Left hindlimb (tissue), 1 donor: ENCODE results near the gene P2RY2.

Experiments
- DNase-seq: peaks from one replicate; pipeline ENCODE4 v3.0.0-alpha.2; 2018

P2RY2 gene

DNA sequence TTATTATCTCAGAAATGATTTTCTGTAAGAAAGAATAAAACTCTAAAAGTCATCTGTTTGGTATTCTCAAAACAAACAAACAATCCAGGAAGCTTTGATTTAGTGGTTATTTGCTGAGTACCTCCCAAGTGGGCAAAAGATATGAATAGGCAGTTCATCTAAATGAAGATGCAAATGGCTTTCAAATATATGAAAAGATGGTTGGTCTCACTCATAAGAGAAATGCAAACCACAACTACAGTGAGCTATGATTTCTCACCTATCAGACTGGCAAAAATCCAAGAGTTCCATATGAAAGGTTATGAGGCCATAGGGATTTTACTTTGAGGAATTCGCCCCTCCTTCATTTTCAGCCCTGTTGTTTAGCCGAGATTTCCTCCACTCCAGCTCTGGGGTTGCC is 11.3 kb upstream of the P2RY2 start:
- no peak for DNase-seq

DNA sequence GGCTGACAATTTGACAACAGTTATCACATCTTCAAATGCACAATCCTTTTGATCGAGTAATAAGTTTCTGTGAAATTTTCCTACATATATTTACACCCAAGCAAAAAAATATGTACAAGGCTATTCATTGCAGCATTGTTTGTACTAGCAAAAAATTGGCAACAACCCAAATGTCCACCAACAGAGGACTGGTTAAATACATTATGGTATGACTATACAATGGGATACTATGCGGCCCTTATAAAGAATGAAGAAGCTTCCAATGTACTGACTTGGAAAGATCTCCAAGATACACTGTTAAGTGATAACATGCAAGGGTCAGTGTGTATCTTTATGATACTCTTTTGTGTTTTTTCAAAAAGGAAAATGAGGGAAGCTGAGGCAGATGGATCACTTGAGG is 8.2 kb upstream of the P2RY2 start:
- no peak for DNase-seq

DNA sequence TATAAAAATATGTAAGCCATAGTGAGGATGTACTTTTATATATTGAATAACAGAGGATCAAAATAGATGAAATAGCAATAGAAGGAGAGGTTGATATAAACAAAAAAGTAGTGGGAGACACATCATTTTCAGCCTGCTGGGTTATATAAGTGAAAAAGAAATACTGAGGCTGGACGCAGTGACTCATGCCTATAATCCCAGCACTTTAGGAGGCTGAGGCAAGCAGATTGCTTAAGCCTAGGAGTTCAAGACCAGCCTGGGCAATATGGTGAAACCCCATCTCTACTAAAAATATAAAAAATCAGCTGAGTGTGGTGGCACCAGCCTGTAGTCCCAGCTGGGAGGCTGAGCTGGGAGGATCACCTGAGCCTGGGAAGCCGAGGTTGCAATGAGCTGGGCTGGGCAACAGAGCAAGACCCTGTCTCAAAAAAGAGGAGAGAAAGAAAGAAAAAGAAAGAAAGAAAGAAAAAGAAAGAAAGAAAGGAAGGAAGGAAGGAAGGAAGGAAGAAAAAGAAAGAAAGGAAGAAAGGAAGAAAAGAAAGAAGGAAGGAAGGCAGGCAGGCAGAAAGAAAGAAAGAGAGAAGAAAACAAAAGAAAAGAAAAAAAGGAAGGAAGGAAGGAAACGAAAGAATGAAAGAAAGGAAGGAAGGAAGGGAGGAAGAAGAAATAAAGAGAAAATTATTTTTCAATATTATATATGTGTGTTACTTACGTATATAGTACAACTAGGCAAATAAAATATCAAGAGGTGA is 7.0 kb upstream of the P2RY2 start:
- DNase-seq = no peak

DNA sequence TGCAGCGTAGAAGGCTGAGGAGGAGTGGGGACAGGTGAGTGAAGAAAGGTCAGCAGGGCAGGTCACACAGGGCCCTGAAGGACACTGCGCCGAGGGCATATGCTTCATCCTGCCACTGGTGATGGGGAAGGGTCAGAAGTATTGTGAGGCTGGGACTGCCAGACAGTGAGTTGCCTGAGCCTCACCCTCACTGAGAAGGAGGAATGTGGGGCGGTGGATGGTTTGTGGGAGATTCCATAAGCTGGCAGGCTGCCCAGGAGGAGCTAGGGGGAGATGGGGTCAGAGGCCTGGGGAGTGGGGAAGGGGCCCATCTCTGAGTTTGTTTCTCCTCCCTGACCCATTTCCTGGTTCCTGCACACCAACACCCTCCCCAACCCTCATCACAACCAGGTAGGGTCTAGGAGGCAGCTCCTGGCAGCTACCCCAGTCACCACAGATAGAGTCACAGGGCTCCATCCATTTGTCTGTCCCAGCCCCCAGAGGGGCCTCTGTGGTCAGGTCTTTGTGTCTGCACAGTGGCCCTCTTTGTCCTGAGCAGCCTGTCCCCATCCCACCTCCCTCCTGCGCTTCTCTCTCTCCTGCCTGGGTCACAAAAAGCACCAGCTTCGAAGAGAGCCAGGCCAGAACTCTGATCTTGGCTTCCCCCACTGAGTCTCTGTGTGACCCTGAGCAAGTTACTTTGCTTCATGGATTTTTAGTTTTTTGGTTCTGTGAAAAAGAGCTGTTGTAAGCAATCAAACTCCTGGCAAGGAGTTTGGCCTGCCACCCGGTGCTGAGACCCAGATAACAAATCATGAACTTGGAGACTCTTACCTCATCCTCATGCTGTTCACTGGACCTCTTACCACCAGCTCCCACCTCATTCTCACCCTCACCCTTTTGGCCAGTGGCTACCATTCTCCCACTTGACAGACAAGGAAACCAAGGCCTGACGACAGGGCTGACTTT is 4.6 kb upstream of the P2RY2 start:
- no peak for DNase-seq

DNA sequence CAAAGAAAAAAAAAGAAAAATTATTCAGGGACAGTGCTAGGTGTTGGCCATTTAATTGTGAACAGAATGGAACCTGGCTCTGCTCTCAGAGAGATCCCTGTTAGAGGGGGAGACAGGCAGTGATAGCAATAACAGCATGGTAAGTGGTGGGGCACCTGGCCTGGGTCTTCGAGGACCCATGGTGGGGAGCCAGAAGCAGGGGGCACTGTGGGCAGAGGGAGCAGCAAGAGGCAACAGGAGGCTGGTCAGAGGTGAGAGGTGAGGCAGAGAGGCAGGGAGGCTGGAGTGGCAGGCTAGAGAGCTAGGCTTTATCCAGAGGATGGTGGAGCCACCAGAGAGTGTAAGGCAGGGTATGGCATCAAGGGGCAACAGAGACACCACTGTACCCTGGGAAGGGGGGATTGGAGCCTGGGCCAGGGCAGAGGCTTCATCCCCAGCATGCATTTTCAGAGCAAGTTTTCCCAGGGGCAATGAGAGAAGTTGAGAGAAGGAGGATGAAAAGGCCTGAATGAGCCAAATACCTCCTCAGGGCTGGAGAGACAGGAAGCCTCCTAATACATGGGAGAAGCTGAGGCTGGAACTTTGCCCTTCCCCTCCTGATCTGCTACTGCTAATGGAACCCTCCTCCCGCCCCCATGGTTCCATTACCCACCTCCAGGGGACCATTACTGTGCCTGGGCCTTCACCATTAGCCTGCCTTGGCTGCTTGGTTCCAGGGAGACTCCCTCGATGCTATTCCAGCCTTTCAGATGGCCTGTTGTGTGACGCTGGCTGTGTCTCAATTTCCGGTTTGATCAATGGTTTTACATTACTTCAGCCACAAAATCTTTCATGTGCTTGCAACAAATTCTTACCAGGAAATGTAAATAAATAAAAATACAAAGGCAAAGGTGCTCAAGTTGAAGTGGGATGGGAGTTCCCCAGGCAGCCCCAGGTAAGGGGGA is 2.6 kb upstream of the P2RY2 start:
- no peak for DNase-seq

DNA sequence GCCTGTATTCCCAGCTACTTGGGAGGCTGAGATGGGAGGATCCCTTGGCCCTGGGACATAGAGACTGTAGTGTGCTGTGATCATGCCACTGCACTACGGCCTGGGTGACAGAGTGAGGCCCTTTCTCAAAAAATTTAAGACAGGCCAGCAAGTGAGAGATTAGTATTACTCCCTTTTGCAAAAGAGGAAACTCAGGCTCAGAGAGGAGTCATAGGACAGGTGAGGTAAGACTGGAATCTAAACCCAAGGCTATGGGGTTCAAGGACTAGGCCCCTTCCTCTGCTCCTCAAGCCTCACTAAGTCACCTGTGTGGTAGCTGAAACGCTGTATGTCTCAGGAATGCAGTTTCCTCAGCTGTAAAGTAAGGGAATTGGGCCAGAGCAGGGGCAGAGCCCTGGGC is 1.6 kb upstream of the P2RY2 start:
- no peak for DNase-seq

DNA sequence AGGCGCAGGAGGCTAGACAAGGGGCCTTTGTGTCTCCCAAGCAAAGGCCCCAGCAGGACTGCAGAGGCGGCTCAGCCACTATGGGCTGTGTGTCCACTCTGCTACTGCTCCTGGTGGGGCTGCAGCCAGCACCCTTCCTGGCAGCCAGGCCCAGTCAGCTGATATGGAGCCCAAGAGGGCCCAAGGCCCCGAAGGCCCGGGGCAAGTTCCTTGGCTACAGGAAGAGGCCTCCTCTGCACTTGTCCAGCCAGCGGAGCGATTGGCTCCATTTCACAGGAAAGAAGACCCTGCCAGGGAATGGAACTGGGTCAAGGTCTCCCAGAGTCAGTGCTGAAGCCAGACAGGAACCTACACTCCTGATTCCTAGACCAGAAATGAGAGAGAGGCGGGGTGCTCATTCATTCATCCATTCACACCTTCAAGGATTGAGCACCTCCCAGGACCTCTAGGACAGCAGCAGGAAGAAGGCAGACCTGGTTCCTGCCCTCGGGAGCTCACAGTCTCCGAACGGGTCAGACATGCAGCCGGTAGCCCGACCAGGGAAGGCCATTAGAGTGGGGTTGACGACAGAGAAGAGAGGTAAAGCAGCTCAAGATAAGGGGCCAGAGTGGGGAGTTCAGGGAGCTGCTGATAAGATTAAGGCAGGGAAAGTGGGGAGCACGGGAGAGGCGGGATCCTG is 811 bp upstream of the P2RY2 start:
- no peak for DNase-seq

DNA sequence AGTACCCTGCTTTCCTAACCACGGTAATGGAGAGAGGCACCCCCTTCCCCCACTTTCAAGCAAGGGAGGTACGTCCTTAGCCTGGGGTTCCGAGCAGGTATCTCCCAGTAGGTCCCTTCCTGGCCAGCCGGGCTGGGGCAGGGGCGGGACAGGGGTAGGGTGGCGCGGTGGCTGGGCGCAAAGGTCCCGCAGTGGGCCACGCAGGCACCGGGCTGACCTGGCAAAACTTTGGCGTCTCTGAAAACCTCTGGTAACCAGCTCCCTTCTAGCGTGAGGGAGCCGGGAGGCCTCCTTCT is 323 bp upstream of the P2RY2 start:
- no peak for DNase-seq

DNA sequence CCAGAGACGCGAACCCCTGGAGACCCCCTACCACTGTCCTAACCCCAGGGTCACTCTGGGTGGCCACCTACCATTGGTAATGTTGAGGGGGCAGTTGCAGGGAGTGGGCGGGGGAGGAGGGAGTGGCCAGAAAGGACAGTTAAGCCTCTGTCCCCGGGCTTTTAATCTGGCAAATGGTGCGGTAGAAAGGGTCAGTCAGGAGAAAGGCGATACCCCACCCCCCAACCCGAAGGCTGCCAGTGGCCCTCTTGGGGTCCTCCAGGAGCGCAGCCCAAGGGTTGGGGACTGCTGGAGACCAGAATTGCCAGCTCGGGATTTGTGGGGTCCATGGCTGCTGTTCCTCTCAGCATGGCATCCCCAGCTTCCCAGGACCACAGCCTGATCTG is 742 bp downstream of the P2RY2 start:
- no peak for DNase-seq

DNA sequence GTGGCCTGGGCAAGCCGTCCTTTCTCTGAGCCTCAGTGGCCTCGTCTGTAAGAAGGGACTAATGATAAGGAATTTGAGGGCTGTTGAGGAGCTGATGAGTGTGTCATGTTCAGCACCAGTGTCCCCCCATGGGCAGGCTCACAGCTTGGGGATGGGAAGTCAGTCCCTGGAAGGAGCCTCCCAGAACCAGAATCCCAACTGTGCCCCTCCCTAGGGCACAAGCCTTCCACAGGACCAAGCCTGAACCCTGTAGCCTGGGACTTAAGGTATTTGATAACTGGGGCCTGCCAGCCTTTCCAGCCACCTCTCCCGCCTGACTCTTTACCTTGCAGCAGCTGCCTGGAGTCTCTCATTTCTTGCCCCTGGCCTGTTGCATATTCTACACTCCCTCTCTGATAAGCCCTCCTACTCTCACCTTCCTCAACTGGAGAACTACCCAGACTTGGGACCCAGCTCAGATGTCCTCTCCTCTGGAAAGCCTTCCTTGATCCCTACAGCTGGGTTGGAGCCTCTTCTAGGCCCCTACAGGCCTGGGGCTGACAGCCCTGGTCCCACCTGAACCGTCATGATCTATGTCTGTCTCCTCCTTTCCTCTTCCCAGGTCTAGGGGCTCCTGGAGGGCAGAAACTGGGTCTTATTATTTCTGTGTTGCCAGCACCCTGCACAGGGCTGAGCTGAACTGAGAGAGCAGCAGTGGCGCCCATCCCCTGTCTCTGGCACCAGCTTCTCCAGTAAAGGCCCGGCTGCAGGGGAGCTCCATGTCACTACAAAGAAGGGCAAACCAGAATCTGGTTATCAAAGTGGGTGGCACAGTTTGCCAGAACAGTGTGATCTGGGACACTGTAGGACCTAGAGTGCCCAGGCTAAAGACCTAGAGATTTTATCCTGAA is 1.6 kb downstream of the P2RY2 start:
- no peak for DNase-seq

DNA sequence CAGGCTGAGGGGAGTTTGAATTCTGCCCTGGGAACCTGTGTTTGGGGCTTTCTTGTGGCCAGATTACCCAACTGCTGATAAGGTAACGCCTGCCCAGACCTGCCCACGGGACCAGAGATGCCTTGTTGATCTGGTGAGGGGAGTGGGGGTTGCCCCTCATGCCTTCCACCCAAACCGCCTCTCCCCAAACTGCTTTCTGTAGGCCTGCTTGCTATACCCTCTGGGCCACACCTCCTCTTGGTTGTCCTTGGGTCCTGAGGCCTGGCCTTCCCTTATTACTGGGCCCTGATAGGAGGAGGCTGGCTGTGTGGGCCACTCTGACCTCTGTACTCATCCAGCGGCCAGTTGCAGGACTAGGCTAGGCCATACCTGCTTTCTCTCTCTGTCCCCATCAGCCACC is 3.4 kb downstream of the P2RY2 start:
- no peak for DNase-seq

DNA sequence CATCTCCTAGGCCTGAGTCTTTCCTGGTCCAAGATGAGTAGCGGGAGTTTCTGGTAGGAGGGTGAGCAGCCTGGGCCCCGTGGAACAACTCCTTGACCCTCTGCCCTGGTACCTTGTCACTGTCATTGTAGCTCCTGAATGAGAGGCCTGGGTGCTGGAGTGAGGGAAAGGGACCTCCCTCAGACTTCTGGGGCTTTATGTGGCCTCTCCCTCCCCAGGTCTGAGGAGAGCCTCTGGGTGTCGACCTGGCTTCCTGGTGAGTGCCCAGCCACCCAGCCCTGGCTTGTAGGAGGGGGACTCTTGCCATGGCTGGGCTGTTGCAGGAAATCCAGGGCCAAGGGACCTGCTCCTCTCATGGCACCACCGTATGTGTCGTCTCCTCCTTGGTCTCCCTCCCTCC is 3.9 kb downstream of the P2RY2 start:
- no peak for DNase-seq

DNA sequence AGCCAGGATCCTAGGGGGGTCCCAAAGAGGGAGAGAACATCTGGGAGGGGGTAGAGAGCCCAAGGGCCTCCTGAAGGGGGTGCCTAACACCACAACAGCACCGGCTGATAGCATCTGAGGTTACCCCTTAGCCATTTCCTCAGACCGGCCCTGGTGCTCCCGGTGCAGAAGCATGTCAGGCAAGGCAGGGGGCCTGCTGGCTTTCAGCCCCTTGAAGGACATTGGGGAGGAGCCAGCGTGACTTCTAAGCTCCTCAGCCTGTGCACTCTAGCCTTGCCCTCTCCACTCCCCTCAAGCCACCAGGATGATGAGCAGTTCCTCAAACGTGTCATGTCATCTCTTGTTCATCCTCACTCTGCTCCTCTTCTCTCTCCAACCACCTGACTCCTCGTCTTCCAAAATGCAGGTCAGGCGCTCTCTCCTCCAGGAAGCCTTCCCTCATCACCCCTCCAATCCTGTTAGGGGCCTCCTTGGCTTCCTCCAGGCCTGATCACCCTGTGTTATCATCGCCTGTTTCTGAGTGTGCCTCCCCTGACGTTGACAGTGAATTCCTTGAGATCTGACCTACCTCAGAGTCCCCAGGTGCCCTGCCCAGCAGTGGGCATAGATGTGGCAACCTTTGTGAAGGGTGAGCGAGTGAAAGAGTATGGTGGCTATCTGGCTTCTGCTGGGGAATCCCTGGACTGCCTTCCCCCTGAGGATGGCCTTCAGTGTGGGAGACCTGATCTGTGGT is 6.1 kb downstream of the P2RY2 start:
- DNase-seq = no peak

DNA sequence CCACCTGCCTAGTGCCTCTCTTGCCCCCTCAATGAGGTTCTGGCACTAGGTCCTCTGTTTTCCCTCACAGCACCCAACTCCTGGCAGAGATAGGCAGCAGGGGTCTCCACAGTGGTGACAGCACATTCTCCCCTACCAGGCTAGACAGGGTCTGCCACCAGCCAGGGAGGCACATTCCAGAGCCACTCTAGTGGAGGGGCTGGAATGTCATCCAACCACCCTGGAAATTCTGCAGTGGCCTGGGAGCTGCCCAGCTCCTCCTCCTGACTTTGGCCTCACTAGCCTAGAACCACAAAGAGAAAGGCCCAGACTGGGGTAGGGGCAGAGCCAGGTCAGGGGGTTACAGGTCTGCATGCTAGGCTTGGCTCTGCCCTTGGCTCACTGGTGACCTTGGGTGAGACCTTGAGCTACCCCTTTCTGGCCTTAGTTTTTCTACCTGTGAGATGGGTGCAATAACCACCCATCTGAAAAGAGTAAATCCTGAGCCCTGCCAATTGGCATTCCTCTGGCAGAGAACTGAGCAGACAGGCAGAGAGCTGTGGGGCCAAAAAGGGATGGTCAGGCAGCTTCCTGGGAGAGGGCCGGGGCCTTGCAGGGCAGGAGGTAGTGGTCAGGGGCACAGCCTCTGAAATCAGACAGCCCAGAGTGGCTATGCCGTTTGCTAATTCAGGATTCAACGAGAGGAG is 7.1 kb downstream of the P2RY2 start:
- DNase-seq = no peak

DNA sequence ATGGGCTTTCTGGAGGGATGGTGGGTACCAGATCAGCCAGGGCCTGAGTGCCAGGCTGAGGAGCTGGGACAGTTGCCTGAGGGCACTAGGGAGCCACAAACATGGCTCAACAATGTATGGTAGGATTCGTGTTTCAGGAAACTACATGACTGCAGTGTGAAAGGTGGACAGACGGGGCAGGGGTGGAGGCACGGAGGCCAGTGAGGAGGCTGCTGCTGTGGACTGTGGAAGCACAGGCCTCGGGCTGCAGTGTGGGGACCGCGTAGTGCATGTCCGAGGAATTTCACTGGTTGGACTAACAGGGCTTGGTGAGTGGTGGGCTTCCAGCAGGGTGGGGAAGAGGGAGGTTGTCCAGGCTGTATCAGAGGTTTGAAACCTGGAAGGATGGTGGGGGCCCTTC is 7.8 kb downstream of the P2RY2 start:
- DNase-seq = no peak

DNA sequence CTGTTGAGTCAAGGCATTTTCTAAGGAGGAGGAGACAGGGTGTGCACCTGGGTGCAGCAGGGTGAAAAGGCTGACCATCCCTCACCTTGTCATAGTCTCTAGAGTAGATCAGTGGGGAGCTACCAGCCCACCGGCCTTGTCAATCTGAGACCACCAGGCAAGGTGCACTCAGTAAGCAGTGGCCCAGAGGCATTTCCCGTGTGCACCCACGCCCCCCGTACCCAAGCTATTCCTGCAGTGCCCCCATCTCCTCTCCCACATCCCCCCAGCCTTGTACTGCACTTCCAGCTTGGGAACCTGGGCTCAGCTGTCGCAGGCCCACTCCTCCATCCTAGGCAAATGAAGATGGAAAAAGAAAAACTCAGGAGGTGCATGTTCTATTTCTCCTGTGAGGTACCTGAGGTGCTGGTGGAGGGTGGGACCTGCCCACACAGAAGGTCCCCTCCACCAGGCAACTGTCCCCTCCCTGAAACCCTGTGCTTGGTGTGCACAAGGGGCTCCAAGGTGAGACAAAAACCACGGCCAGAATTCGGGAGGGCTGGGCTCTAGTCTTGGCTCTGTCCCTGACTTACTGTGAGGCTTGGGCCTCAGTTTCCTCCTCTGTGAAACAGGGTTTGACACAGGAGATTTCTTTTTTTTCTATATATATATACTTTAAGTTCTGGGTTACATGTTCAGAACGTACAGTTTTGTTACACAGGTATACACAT is 8.4 kb downstream of the P2RY2 start:
- no peak for DNase-seq

DNA sequence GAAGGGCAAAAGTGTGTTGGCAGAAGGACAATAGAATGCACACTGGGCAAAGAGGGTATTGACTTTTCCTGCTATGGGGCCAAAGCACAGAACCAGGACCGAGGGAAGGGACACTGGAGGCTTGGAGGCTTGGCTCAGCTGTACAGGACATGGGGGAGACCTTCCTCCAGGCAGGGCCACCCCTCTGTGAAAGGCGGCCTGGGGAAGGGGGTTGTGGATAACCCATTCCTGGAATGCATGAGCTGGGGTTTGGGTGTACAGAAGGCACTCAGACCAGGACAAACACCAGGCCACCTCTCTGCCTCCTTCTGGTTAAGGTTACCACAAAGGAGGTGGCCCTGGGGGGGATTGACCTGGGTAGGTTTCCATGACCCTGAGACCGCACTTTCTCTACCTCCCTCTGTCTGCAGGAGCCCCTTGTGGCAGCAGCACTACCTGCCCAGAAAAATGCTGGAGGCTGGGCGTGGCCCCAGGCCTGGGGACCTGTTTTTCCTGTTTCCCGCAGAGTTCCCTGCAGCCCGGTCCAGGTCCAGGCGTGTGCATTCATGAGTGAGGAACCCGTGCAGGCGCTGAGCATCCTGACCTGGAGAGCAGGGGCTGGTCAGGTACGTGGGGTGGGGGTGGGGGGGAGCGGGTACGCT is 9.6 kb downstream of the P2RY2 start:
- no peak for DNase-seq

DNA sequence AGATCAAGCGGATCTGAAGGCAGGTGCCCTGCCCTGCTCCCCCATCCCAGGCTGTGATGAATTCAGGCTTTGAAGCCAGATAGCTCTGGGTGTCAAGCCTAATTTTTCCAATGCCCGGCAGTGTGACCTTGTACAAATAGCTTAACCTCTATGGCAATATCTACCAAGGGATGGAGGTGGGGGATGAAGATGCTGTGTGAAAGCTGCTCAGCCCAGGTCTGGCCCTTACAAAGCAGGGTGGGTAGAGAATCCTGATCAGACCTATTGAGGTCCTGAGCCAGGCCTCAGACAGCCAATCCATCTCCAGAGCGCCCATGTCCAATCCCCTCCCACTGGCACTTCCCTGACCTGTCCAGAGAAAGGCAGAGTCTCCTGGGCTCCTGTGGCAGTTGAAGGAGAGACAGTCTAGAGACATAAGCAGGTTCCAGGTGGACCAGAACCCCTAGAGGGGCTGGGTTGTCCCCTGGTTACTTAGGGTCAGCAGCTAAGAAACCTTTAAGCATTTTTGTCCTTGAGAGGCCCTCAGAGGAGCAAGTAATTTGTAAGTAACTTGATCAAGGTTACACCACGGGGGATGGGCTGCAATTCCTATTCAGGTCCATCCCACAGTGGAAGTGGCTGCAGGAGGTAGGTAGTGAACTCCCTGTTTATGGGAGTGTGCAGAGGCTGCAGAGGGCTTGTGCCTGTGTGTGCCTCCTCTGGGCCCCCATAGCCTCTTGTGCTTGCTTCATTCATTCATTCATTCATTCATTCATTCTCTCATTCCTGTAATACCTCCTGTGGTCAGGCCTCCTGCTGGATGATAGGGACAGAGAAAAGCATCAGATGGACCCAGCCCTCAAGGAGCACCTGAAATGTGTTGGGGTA is 10.4 kb downstream of the P2RY2 start:
- DNase-seq = no peak
